Activated T-cell treated with anti-CD3 and anti-CD28 coated beads, Interleukin-2, amount 50 U/mL, for 24 hours (primary cell): ENCODE data around the gene UNC13B.
"Not testable (repeated sequence)": the region's sequence is repeated elsewhere in the genome, so short reads cannot be mapped to it uniquely, and the experiment has no call there.

Experiments
- DNase-seq: peaks from one replicate; pipeline ENCODE4 v3.0.0-alpha.2; 2020
- H3K27ac Mint-ChIP-seq: 2 replicates; pipeline ENCODE4 v1.8.0; 2020; ENCODE audit warnings: mild to moderate bottlenecking, mixed read lengths
- H3K27me3 Mint-ChIP-seq: 2 replicates; pipeline ENCODE4 v1.8.0; 2020; ENCODE audit warnings: mixed read lengths
- H3K36me3 Mint-ChIP-seq: 2 replicates; pipeline ENCODE4 v1.8.0; 2020; ENCODE audit warnings: low read depth, mixed read lengths
- H3K4me1 Mint-ChIP-seq: 2 replicates; pipeline ENCODE4 v1.8.0; 2020; ENCODE audit warnings: low read depth, mixed read lengths
- H3K4me3 Mint-ChIP-seq: 2 replicates; pipeline ENCODE4 v1.8.0; 2020; ENCODE audit warnings: mild to moderate bottlenecking, moderate library complexity, mixed read lengths
- H3K9me3 Mint-ChIP-seq: 2 replicates; pipeline ENCODE4 v1.8.0; 2020; ENCODE audit warnings: mixed read lengths

Gene UNC13B

GRCh38 chr9:35182401-35182800 is 20.6 kb downstream of the UNC13B start:
- not testable (repeated sequence) for H3K36me3 Mint-ChIP-seq, DNase-seq, H3K27ac Mint-ChIP-seq, H3K4me3 Mint-ChIP-seq, H3K4me1 Mint-ChIP-seq, H3K27me3 Mint-ChIP-seq, H3K9me3 Mint-ChIP-seq

GRCh38 chr9:35182996-35183754 is 21.4 kb downstream of the UNC13B start:
- DNase-seq, H3K27me3 Mint-ChIP-seq, H3K4me3 Mint-ChIP-seq, H3K4me1 Mint-ChIP-seq, H3K9me3 Mint-ChIP-seq, H3K27ac Mint-ChIP-seq, H3K36me3 Mint-ChIP-seq: not testable (repeated sequence)

- not testable (repeated sequence) for DNase-seq, H3K9me3 Mint-ChIP-seq, H3K27me3 Mint-ChIP-seq
Measured at GRCh38 chr9:35183755-35184480, 22.1 kb downstream of the UNC13B start.

GRCh38 chr9:35186524-35186923 is 24.7 kb downstream of the UNC13B start:
- Mint-ChIP-seq H3K27ac (no peak overlapping the region), H3K36me3 (no peaks in the 10 kb centered on the region)
- DNase-seq = no peak

More at GRCh38 chr9:35183755-35184480, 22.1 kb downstream of the UNC13B start:
- H3K4me3 Mint-ChIP-seq, H3K36me3 Mint-ChIP-seq, H3K4me1 Mint-ChIP-seq, H3K27ac Mint-ChIP-seq: not testable (repeated sequence)

GRCh38 chr9:35190203-35190602 is 28.4 kb downstream of the UNC13B start:
- peaks cover 25% of the 10 kb centered on the region for H3K9me3 Mint-ChIP-seq
- H3K27me3 Mint-ChIP-seq = peaks cover 9% of the 10 kb centered on the region
- no peaks in the 10 kb centered on the region for H3K4me1 Mint-ChIP-seq
- H3K36me3 Mint-ChIP-seq = peaks cover 5% of the 10 kb centered on the region
- no peak overlapping the region for H3K27ac Mint-ChIP-seq
- DNase-seq = no peak
- no peak overlapping the region for H3K4me3 Mint-ChIP-seq

More at GRCh38 chr9:35186524-35186923, 24.7 kb downstream of the UNC13B start:
- Mint-ChIP-seq H3K4me1 (no peaks in the 10 kb centered on the region), H3K27me3 (peaks cover 2% of the 10 kb centered on the region), H3K9me3 (peaks cover 3% of the 10 kb centered on the region), H3K4me3 (no peak overlapping the region)

- Mint-ChIP-seq H3K4me1 (no peaks in the 10 kb centered on the region), H3K4me3 (no peak overlapping the region), H3K9me3 (peaks cover 25% of the 10 kb centered on the region)
Measured at GRCh38 chr9:35191105-35191504, 29.3 kb downstream of the UNC13B start.

GRCh38 chr9:35193762-35194161 is 32.0 kb downstream of the UNC13B start:
- no peaks in the 10 kb centered on the region for H3K4me1 Mint-ChIP-seq
- H3K27me3 Mint-ChIP-seq = peaks cover 9% of the 10 kb centered on the region
- H3K9me3 Mint-ChIP-seq = peaks cover 25% of the 10 kb centered on the region
- DNase-seq = no peak
- no peak overlapping the region for H3K27ac Mint-ChIP-seq
- H3K36me3 Mint-ChIP-seq = peaks cover 5% of the 10 kb centered on the region
- no peak overlapping the region for H3K4me3 Mint-ChIP-seq

More at GRCh38 chr9:35191105-35191504, 29.3 kb downstream of the UNC13B start:
- H3K27me3 Mint-ChIP-seq = peaks cover 9% of the 10 kb centered on the region
- H3K27ac Mint-ChIP-seq = no peak overlapping the region
- DNase-seq = no peak
- peaks cover 5% of the 10 kb centered on the region for H3K36me3 Mint-ChIP-seq

GRCh38 chr9:35195683-35196082 is 33.9 kb downstream of the UNC13B start:
- H3K4me3 Mint-ChIP-seq = no peak overlapping the region
- peaks cover 25% of the 10 kb centered on the region for H3K9me3 Mint-ChIP-seq
- H3K27me3 Mint-ChIP-seq = peaks cover 9% of the 10 kb centered on the region
- no peak overlapping the region for H3K27ac Mint-ChIP-seq
- no peak for DNase-seq
- H3K4me1 Mint-ChIP-seq = no peaks in the 10 kb centered on the region
- peaks cover 5% of the 10 kb centered on the region for H3K36me3 Mint-ChIP-seq

- peaks cover 11% of the 10 kb centered on the region for H3K9me3 Mint-ChIP-seq
- H3K36me3 Mint-ChIP-seq = peaks cover 2% of the 10 kb centered on the region
- H3K27me3 Mint-ChIP-seq = peaks cover 6% of the 10 kb centered on the region
- no peaks in the 10 kb centered on the region for H3K4me1 Mint-ChIP-seq
- DNase-seq = no peak
- H3K4me3 Mint-ChIP-seq = no peak overlapping the region
- H3K27ac Mint-ChIP-seq = no peak overlapping the region
Measured at GRCh38 chr9:35198191-35198590, 36.4 kb downstream of the UNC13B start.

- Mint-ChIP-seq H3K27me3 (no peaks in the 10 kb centered on the region), H3K9me3 (peaks cover 17% of the 10 kb centered on the region), H3K4me3 (no peak overlapping the region), H3K4me1 (no peaks in the 10 kb centered on the region), H3K27ac (no peak overlapping the region), H3K36me3 (no peaks in the 10 kb centered on the region)
- no peak for DNase-seq
Measured at GRCh38 chr9:35203528-35203927, 41.7 kb downstream of the UNC13B start.

- no peaks in the 10 kb centered on the region for H3K4me1 Mint-ChIP-seq
- H3K36me3 Mint-ChIP-seq = no peaks in the 10 kb centered on the region
- H3K27ac Mint-ChIP-seq = no peak overlapping the region
- DNase-seq = no peak
- no peaks in the 10 kb centered on the region for H3K27me3 Mint-ChIP-seq
- H3K9me3 Mint-ChIP-seq = peaks cover 17% of the 10 kb centered on the region
- no peak overlapping the region for H3K4me3 Mint-ChIP-seq
Measured at GRCh38 chr9:35205340-35205739, 43.5 kb downstream of the UNC13B start.

- Mint-ChIP-seq H3K36me3 (no peaks in the 10 kb centered on the region), H3K9me3 (peaks cover 2% of the 10 kb centered on the region), H3K27ac (no peak overlapping the region), H3K27me3 (no peaks in the 10 kb centered on the region), H3K4me1 (no peaks in the 10 kb centered on the region), H3K4me3 (no peak overlapping the region)
- no peak for DNase-seq
Measured at GRCh38 chr9:35211854-35212253, 50.0 kb downstream of the UNC13B start.

GRCh38 chr9:35220659-35221338 is 59.0 kb downstream of the UNC13B start:
- Mint-ChIP-seq H3K9me3 (peaks cover 3% of the 10 kb centered on the region), H3K4me1 (no peaks in the 10 kb centered on the region), H3K36me3 (no peaks in the 10 kb centered on the region), H3K27ac (no peak overlapping the region), H3K4me3 (no peak overlapping the region), H3K27me3 (peaks cover 6% of the 10 kb centered on the region)
- DNase-seq = no peak

- no peaks in the 10 kb centered on the region for H3K36me3 Mint-ChIP-seq
- DNase-seq = no peak
- H3K27me3 Mint-ChIP-seq = peaks cover 10% of the 10 kb centered on the region
- H3K9me3 Mint-ChIP-seq = peaks cover 3% of the 10 kb centered on the region
- H3K4me3 Mint-ChIP-seq = no peak overlapping the region
- H3K4me1 Mint-ChIP-seq = no peaks in the 10 kb centered on the region
- H3K27ac Mint-ChIP-seq = no peak overlapping the region
Measured at GRCh38 chr9:35225677-35226076, 63.9 kb downstream of the UNC13B start.

- no peaks in the 10 kb centered on the region for H3K36me3 Mint-ChIP-seq
- no peaks in the 10 kb centered on the region for H3K4me1 Mint-ChIP-seq
- no peak for DNase-seq
- H3K9me3 Mint-ChIP-seq = peaks cover 3% of the 10 kb centered on the region
- H3K27me3 Mint-ChIP-seq = peaks cover 10% of the 10 kb centered on the region
- no peak overlapping the region for H3K27ac Mint-ChIP-seq
- H3K4me3 Mint-ChIP-seq = no peak overlapping the region
Measured at GRCh38 chr9:35226651-35227050, 64.8 kb downstream of the UNC13B start.
